A549 (cell line): Measurements from ENCODE around the gene CDYL2. TPM values are rescaled to one million over a fixed set of nuclear protein-coding genes. Genes with fewer than 3 reads are reported as not detected.

Experiments used
- ATAC-seq, 2 experiments: fragments of 200-7000 bp in 1 of 2; fragments of >200 bp in 1 of 2; cut with Nextera tagmentation in 1 of 2; cut with Tn5 transposase in 1 of 2; 3 replicates each; pipeline versions ENCODE4 v1.8.0 to v1.9.1; 2018 to 2020; ENCODE audit warnings: mild to moderate bottlenecking in 1 of 2, moderate library complexity in 1 of 2
- CTCF ChIA-PET: fragments of 300-600 bp; sonication (Branson Sonifier 250); formaldehyde crosslinking; extraction: SDS; loops from one replicate; lab custom pipeline; 2021; ENCODE audit warnings: antibody characterized with exemption, inconsistent platforms; lab: Yijun Ruan, JAX
- POLR2A ChIA-PET: fragments of 350-600 bp; formaldehyde crosslinking; extraction: SDS; loops from one replicate; lab custom pipeline; 2021; ENCODE audit warnings: antibody characterized with exemption, inconsistent platforms; lab: Yijun Ruan, JAX
- DNase-seq, 2 experiments: peaks; one replicate each; pipeline versions ENCODE4 v3.0.0 to v3.0.0-alpha.2; 2011 to 2016; ENCODE audit warnings: low read depth in 1 of 2, low spot score in 1 of 2
- FAIRE-seq: peaks from 2 replicates; lab custom pipeline; 2011; peaks lifted over from hg19 to GRCh38; lab: Jason Lieb, UNC
- H3K27ac ChIP-seq, 2 experiments: fragments of >200 bp; sonication (Bioruptor Twin); formaldehyde crosslinking; 3 replicates each; pipeline ENCODE4 v1.5.1; 2016 to 2017
- H3K4me1 ChIP-seq: fragments of >200 bp; sonication (Bioruptor Twin); formaldehyde crosslinking; 3 replicates; pipeline ENCODE4 v1.6.1; 2016
- H3K4me2 ChIP-seq: fragments of >200 bp; sonication (Bioruptor Twin); formaldehyde crosslinking; 3 replicates; pipeline ENCODE4 v1.6.1; 2016
- H3K4me3 ChIP-seq: fragments of >200 bp; sonication (Bioruptor Twin); formaldehyde crosslinking; 3 replicates; pipeline ENCODE4 v1.5.1; 2016
- H3K9me3 ChIP-seq: fragments of >200 bp; sonication (Bioruptor Twin); formaldehyde crosslinking; 3 replicates; pipeline ENCODE4 v1.6.1; 2016
- BHLHE40 ChIP-seq: IDR thresholded peaks from 2 replicates; pipeline ENCODE4 v1.6.1; 2012; ENCODE audit warnings: low read depth, low read length, inconsistent platforms
- EHMT2 ChIP-seq: fragments of 200-600 bp; sonication (generic); IDR thresholded peaks from 2 replicates; pipeline ENCODE4 v1.6.1; 2016; ENCODE audit warnings: antibody characterized with exemption, low read depth, mild to moderate bottlenecking, moderate library complexity
- FOSL2 ChIP-seq, 2 experiments: fragments of 450-650 bp in 1 of 2; fragments of >200 bp in 1 of 2; sonication (Bioruptor Twin) in 1 of 2; formaldehyde crosslinking; IDR thresholded peaks; 2 replicates each; pipeline versions ENCODE4 v1.5.0 to v1.6.1; 2016 to 2020; ENCODE audit warnings: mild to moderate bottlenecking in 1 of 2, moderate library complexity in 1 of 2
- HDAC2 ChIP-seq: fragments of 200-600 bp; sonication (generic); IDR thresholded peaks from 2 replicates; pipeline ENCODE4 v1.6.1; 2016
- JUN ChIP-seq, 2 experiments: fragments of >200 bp; sonication (Bioruptor Twin); formaldehyde crosslinking; IDR thresholded peaks; 2 replicates in 1 of 2; 3 replicates in 1 of 2; pipeline ENCODE4 v1.6.1; 2016 to 2017
- JUNB ChIP-seq: fragments of >200 bp; sonication (Bioruptor Twin); formaldehyde crosslinking; IDR thresholded peaks from 2 replicates; pipeline ENCODE4 v1.6.1; 2016
- NR3C1 ChIP-seq: fragments of >200 bp; sonication (Bioruptor Twin); formaldehyde crosslinking; IDR thresholded peaks from 3 replicates; pipeline ENCODE4 v1.6.1; 2017
- RCOR1 ChIP-seq: fragments of 150-350 bp; IDR thresholded peaks from 2 replicates; pipeline ENCODE4 v1.6.1; 2014; ENCODE audit warnings: antibody characterized with exemption, low read length, low read depth
- RFX5 ChIP-seq: fragments of 450-650 bp; IDR thresholded peaks from 2 replicates; pipeline ENCODE4 v1.7.1; 2014; ENCODE audit warnings: antibody characterized with exemption, mild to moderate bottlenecking, moderate library complexity
- SREBF2 ChIP-seq: fragments of 450-650 bp; IDR thresholded peaks from 2 replicates; pipeline ENCODE4 v1.6.1; 2014; ENCODE audit warnings: mild to moderate bottlenecking, moderate library complexity
- WGBS: methylation state at CpG from one replicate; pipeline ENCODE4 v1.1.6; 2017; ENCODE audit errors: missing lambda C conversion rate; 5-methylcytosine and 5-hydroxymethylcytosine counted together
- polyA plus RNA-seq, 4 experiments: library from polyadenylated mRNA; depleted of rRNA in 3 of 4; stranded (reverse); fragments of >200 nt; fragmentation: RNase III in 1 of 4; extraction: RNeasy Plus Mini Kit Qiagen cat#74134 plus additional on column Dnase treatment in 1 of 4; gene quantifications; 2 replicates in 3 of 4; 3 replicates in 1 of 4; pipeline ENCODE4 v1.2.3, GENCODE V29; 2011 to 2017
- TF ChIP-seq, protein P1 (sequence below): fragments of >200 bp; sonication (Bioruptor Twin); formaldehyde crosslinking; IDR thresholded peaks from 3 replicates; pipeline ENCODE4 v1.5.1; 2016
- TF ChIP-seq, protein P2 (sequence below): fragments of 450-650 bp; IDR thresholded peaks from 2 replicates; pipeline ENCODE4 v1.6.1; 2014; ENCODE audit warnings: antibody characterized with exemption
- TF ChIP-seq, protein P3 (sequence below): IDR thresholded peaks from 2 replicates; pipeline ENCODE4 v1.6.1; 2012
- TF ChIP-seq, protein P4 (sequence below): fragments of 250-450 bp; sonication (Bioruptor Pico); IDR thresholded peaks from 2 replicates; pipeline ENCODE4 v1.5.0; 2021; ENCODE audit warnings: mild to moderate bottlenecking, moderate library complexity, borderline replicate concordance
- TF ChIP-seq, protein P5 (sequence below): IDR thresholded peaks from 2 replicates; pipeline ENCODE4 v1.6.1; 2012
- TF ChIP-seq, protein P6 (sequence below): fragments of 150-350 bp; IDR thresholded peaks from 2 replicates; pipeline ENCODE4 v1.6.1; 2014; ENCODE audit warnings: low read depth, mild to moderate bottlenecking, low read length
- TF ChIP-seq, protein P7 (sequence below): fragments of 250-450 bp; sonication (Bioruptor Pico); IDR thresholded peaks from 2 replicates; pipeline ENCODE4 v1.5.0; 2020; ENCODE audit warnings: low read depth, mild to moderate bottlenecking, moderate library complexity
- TF ChIP-seq, protein P8 (sequence below): IDR thresholded peaks from 2 replicates; pipeline ENCODE4 v1.6.1; 2012; ENCODE audit warnings: low read depth, borderline replicate concordance

CDYL2 gene
- polyA plus RNA-seq, 2 of the 4 experiments (the other 2 are of a cell fraction) = 0.05 to 0.10 TPM

DNA sequence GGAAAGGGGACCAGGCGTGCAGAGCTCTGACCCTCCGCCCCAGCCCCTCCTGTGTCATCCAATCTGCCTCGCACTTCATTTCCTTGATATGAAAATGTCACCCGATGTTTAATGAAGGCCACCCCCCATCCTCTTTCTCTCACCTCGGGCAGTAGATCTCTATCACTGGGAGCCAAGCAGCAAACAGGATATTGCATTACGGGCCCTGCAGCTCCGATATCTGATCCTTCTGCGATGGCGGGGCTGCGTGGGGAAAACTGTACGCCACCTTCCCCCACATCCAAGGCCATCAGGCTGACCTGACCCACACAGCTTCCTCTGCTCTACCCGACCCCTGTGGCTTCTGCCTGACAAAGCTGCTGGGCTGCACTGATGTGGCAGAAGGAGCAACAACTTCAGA is 188.7 kb downstream of the CDYL2 start:
- Histone ChIP-seq H3K4me2 (no peak overlapping the region), H3K27ac (no peak overlapping the region), H3K4me1 (no peaks in the 10 kb centered on the region), H3K9me3 (no peaks in the 10 kb centered on the region), H3K4me3 (no peak overlapping the region)
- ATAC-seq = no peak
- 47% methylated on average over 12 of the region's 12 CpGs for WGBS
- ChIA-PET POLR2A (no interaction called here), CTCF (interaction anchor here (1.5 kb wide), 1 partner anchor 10 kb away, joined by 3 read pairs; no protein-coding TSS in a partner anchor)
- FAIRE-seq = no peak
- DNase-seq = no peak
- TF ChIP-seq NR3C1 = no peak

DNA sequence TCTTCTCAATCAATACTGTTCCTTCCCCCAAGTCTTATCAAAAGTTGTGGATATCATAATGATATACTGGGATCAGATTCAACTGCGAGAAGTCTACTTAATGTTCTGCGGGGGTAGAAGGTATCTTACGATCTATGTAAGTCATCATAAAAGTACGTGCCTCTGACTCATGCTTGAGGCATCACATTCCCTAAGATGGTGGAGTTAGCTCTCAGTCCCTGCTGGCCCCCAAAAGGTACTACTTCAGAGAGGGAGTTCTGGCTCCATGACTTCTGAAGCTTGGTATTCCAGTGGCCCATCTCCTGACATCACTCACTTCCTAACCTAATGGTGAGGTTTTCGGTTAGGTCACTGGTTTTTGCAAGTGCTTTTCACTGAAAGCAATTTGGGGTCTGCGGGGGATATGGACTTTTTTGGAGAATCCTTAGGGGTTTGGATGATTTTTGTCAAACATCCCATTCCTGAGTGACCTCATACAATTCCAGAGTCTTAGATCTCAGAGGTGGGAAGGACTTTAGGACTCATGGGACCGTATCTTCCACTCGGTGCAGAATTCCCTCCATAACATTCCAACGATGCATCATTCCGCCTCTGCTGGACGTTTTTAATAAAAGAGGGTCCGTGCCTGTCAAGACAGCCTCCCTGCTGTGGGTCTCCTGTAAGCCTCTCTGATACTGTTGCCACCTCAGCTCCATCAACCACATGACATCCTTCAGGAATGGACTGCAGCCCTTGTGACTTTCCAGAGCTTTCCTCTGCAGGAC is 189.3 kb downstream of the CDYL2 start:
- Histone ChIP-seq H3K9me3 (no peaks in the 10 kb centered on the region), H3K4me2 (no peak overlapping the region), H3K27ac (no peak overlapping the region), H3K4me3 (no peak overlapping the region), H3K4me1 (no peaks in the 10 kb centered on the region)
- CTCF ChIA-PET = interaction anchor here (0.6 to 1.5 kb wide), 2 partner anchors 11 to 13 kb away, joined by 3 read pairs; no protein-coding TSS in a partner anchor
- TF ChIP-seq, protein P1, sequence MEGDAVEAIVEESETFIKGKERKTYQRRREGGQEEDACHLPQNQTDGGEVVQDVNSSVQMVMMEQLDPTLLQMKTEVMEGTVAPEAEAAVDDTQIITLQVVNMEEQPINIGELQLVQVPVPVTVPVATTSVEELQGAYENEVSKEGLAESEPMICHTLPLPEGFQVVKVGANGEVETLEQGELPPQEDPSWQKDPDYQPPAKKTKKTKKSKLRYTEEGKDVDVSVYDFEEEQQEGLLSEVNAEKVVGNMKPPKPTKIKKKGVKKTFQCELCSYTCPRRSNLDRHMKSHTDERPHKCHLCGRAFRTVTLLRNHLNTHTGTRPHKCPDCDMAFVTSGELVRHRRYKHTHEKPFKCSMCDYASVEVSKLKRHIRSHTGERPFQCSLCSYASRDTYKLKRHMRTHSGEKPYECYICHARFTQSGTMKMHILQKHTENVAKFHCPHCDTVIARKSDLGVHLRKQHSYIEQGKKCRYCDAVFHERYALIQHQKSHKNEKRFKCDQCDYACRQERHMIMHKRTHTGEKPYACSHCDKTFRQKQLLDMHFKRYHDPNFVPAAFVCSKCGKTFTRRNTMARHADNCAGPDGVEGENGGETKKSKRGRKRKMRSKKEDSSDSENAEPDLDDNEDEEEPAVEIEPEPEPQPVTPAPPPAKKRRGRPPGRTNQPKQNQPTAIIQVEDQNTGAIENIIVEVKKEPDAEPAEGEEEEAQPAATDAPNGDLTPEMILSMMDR = no peak
- no peak for TF ChIP-seq FOSL2 (IDR thresholded peaks at IDR 0.05)
- TF ChIP-seq FOSL2 (CRISPR knock-in tag; IDR thresholded peaks at IDR 0.05) = peak; percentile 19; the same call in 1 of the 2 replicates
- ATAC-seq (peak; percentile 84 to 87; a peak in 5 of 6 replicates), FAIRE-seq (no peak), DNase-seq (peak; percentile 53 to 55)
- POLR2A ChIA-PET = interaction anchor here (0.6 kb wide), 1 partner anchor 125 kb away, joined by 4 read pairs; no protein-coding TSS in a partner anchor
- WGBS = 16% methylated on average over 12 of the region's 12 CpGs

DNA sequence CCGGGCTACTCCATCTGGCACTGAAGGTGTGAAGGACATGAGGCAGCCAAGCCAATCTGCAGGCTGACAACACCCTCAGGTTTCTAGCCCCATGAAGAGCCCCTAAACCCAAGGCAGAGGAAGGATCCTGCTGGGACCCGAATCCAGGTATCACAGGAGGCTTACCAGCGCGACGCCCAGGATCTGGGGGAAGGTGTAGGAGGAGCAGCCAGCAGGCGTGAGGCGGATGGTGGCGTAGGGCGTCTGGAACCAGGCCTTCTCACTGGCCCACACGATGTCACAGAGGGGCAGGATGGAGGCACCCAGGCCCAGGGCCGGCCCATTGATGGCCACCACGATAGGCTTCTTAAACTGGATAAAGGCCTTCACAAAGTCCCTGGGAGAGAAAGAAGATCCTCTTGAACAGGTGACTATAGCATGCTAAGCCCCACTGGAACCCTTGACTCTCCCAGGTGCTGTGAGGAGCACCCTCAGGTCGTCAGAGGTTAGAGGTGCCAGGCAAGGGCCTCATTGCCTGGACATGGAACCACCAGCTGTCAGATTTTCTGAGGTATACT is 191.9 kb downstream of the CDYL2 start:
- Histone ChIP-seq H3K4me1 (no peaks in the 10 kb centered on the region), H3K9me3 (no peaks in the 10 kb centered on the region), H3K4me3 (no peak overlapping the region), H3K27ac (no peak overlapping the region), H3K4me2 (no peak overlapping the region)
- ChIA-PET CTCF (no interaction called here), POLR2A (no interaction called here)
- no peak for FAIRE-seq
- 45% methylated on average over 13 of the region's 13 CpGs for WGBS
- no peak for DNase-seq
- ATAC-seq = no peak
- TF ChIP-seq RCOR1 (no peak), BHLHE40 (no peak), SREBF2 (no peak), HDAC2 (no peak), EHMT2 (no peak), JUN (IDR thresholded peaks at IDR 0.05) (no peak), JUNB (no peak), FOSL2 (IDR thresholded peaks at IDR 0.05) (no peak), FOSL2 (CRISPR knock-in tag; IDR thresholded peaks at IDR 0.05) (no peak), RFX5 (no peak)
- TF ChIP-seq, protein P2, sequence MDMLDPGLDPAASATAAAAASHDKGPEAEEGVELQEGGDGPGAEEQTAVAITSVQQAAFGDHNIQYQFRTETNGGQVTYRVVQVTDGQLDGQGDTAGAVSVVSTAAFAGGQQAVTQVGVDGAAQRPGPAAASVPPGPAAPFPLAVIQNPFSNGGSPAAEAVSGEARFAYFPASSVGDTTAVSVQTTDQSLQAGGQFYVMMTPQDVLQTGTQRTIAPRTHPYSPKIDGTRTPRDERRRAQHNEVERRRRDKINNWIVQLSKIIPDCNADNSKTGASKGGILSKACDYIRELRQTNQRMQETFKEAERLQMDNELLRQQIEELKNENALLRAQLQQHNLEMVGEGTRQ = no peak
- TF ChIP-seq, protein P3, sequence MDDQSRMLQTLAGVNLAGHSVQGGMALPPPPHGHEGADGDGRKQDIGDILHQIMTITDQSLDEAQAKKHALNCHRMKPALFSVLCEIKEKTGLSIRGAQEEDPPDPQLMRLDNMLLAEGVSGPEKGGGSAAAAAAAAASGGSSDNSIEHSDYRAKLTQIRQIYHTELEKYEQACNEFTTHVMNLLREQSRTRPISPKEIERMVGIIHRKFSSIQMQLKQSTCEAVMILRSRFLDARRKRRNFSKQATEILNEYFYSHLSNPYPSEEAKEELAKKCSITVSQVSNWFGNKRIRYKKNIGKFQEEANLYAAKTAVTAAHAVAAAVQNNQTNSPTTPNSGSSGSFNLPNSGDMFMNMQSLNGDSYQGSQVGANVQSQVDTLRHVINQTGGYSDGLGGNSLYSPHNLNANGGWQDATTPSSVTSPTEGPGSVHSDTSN = no peak
- TF ChIP-seq, protein P4, sequence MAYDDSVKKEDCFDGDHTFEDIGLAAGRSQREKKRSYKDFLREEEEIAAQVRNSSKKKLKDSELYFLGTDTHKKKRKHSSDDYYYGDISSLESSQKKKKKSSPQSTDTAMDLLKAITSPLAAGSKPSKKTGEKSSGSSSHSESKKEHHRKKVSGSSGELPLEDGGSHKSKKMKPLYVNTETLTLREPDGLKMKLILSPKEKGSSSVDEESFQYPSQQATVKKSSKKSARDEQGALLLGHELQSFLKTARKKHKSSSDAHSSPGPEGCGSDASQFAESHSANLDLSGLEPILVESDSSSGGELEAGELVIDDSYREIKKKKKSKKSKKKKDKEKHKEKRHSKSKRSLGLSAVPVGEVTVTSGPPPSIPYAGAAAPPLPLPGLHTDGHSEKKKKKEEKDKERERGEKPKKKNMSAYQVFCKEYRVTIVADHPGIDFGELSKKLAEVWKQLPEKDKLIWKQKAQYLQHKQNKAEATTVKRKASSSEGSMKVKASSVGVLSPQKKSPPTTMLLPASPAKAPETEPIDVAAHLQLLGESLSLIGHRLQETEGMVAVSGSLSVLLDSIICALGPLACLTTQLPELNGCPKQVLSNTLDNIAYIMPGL (CRISPR knock-in tag) = no peak
- TF ChIP-seq, protein P5, sequence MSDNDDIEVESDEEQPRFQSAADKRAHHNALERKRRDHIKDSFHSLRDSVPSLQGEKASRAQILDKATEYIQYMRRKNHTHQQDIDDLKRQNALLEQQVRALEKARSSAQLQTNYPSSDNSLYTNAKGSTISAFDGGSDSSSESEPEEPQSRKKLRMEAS = no peak
- TF ChIP-seq, protein P6, sequence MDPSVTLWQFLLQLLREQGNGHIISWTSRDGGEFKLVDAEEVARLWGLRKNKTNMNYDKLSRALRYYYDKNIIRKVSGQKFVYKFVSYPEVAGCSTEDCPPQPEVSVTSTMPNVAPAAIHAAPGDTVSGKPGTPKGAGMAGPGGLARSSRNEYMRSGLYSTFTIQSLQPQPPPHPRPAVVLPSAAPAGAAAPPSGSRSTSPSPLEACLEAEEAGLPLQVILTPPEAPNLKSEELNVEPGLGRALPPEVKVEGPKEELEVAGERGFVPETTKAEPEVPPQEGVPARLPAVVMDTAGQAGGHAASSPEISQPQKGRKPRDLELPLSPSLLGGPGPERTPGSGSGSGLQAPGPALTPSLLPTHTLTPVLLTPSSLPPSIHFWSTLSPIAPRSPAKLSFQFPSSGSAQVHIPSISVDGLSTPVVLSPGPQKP = no peak
- TF ChIP-seq, protein P7, sequence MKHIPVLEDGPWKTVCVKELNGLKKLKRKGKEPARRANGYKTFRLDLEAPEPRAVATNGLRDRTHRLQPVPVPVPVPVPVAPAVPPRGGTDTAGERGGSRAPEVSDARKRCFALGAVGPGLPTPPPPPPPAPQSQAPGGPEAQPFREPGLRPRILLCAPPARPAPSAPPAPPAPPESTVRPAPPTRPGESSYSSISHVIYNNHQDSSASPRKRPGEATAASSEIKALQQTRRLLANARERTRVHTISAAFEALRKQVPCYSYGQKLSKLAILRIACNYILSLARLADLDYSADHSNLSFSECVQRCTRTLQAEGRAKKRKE (CRISPR knock-in tag) = no peak
- TF ChIP-seq, protein P8, sequence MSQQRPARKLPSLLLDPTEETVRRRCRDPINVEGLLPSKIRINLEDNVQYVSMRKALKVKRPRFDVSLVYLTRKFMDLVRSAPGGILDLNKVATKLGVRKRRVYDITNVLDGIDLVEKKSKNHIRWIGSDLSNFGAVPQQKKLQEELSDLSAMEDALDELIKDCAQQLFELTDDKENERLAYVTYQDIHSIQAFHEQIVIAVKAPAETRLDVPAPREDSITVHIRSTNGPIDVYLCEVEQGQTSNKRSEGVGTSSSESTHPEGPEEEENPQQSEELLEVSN = no peak
